Naive thymus-derived CD4-positive, alpha-beta T cell (primary cell): ENCODE measurements around the gene LRP5. TPM values are rescaled to one million over a fixed set of nuclear protein-coding genes. Genes with fewer than 3 reads are reported as not detected.

Source experiments
- ATAC-seq: fragments of 150-1000 bp; cut with Tn5 transposase; 2 replicates; pipeline ENCODE4 v1.10.0; 2021; ENCODE audit warnings: mild to moderate bottlenecking, moderate library complexity
- CTCF ChIA-PET: fragments of 350-600 bp; sonication (Branson Sonifier 250); formaldehyde crosslinking; loops from one replicate; lab custom pipeline; 2021; ENCODE audit warnings: antibody characterized with exemption; lab: Charles Lee
- POLR2A ChIA-PET: fragments of 350-600 bp; sonication (Branson Sonifier 250); formaldehyde crosslinking; loops from one replicate; lab custom pipeline; 2021; ENCODE audit warnings: antibody characterized with exemption, inconsistent platforms; lab: Charles Lee
- DNase-seq, 9 donors: peaks; one replicate each; pipeline versions ENCODE4 v3.0.0 to v3.0.0-alpha.2; 2020 to 2022; ENCODE audit warnings: mixed read lengths in 1 of 9
- H3K27ac ChIP-seq: one replicate; pipeline ENCODE4 v1.7.0; 2013; ENCODE audit warnings: mild to moderate bottlenecking, low read depth, low read length, moderate library complexity
- H3K27me3 ChIP-seq, 2 donors: one replicate each; pipeline ENCODE4 v1.7.0; 2013; ENCODE audit warnings: low read length in 2 of 2, mild to moderate bottlenecking in 2 of 2, moderate library complexity in 2 of 2; ENCODE audit not compliant: control insufficient read depth in 2 of 2, insufficient read depth in 2 of 2
- H3K36me3 ChIP-seq, 3 experiments: 1 replicate in 2 of 3; 2 replicates in 1 of 3; pipeline ENCODE4 v1.7.0; 2013; ENCODE audit warnings: low read length in 3 of 3, mild to moderate bottlenecking in 3 of 3, moderate library complexity in 1 of 3; ENCODE audit not compliant: insufficient read depth in 3 of 3, control insufficient read depth in 2 of 3
- H3K4me1 ChIP-seq, 2 donors: one replicate each; pipeline ENCODE4 v1.7.0; 2013; ENCODE audit warnings: low read length in 2 of 2, mild to moderate bottlenecking in 2 of 2, moderate library complexity in 1 of 2; ENCODE audit not compliant: control insufficient read depth in 2 of 2, insufficient read depth in 2 of 2
- H3K4me3 ChIP-seq: 2 replicates; pipeline ENCODE4 v1.7.0; 2013; ENCODE audit warnings: mild to moderate bottlenecking, low read length
- H3K9me3 ChIP-seq, 3 experiments: 1 replicate in 2 of 3; 2 replicates in 1 of 3; pipeline ENCODE4 v1.7.0; 2013; ENCODE audit warnings: low read length in 3 of 3; ENCODE audit not compliant: control insufficient read depth in 2 of 3
- H3K27ac Mint-ChIP-seq, 9 donors: one replicate each; pipeline ENCODE4 v1.8.0; 2020 to 2022; ENCODE audit warnings: mixed read lengths in 9 of 9, mild to moderate bottlenecking in 8 of 9, moderate library complexity in 5 of 9, inconsistent platforms in 2 of 9
- H3K27me3 Mint-ChIP-seq, 5 donors: one replicate each; pipeline ENCODE4 v1.8.0; 2021 to 2022; ENCODE audit warnings: mixed read lengths in 5 of 5, mild to moderate bottlenecking in 1 of 5
- H3K36me3 Mint-ChIP-seq, 5 donors: one replicate each; pipeline ENCODE4 v1.8.0; 2020 to 2022; ENCODE audit warnings: mixed read lengths in 5 of 5, mild to moderate bottlenecking in 3 of 5, inconsistent platforms in 1 of 5
- H3K4me1 Mint-ChIP-seq, 7 donors: one replicate each; pipeline ENCODE4 v1.8.0; 2020 to 2022; ENCODE audit warnings: mixed read lengths in 7 of 7, mild to moderate bottlenecking in 3 of 7, inconsistent platforms in 1 of 7
- H3K4me3 Mint-ChIP-seq, 10 donors: one replicate each; pipeline ENCODE4 v1.8.0; 2020 to 2022; ENCODE audit warnings: mild to moderate bottlenecking in 10 of 10, mixed read lengths in 10 of 10, moderate library complexity in 6 of 10, inconsistent platforms in 2 of 10
- H3K9me3 Mint-ChIP-seq, 11 donors: one replicate each; pipeline ENCODE4 v1.8.0; 2020 to 2022; ENCODE audit warnings: mixed read lengths in 11 of 11, mild to moderate bottlenecking in 4 of 11, inconsistent platforms in 1 of 11, moderate library complexity in 1 of 11
- intact Hi-C, 2 donors: fragments of 100-400 bp; cut with micrococcal nuclease; formaldehyde crosslinking; loops; one replicate each; pipeline ENCODE4 v1.15.1; 2023
- polyA plus RNA-seq, 2 donors: library from polyadenylated mRNA; unstranded; fragments of 300-500 nt; fragmentation: Illumina TruSeq; gene quantifications; one replicate each; pipeline ENCODE4 v1.2.3, GENCODE V29; 2021
- total RNA-seq, 6 experiments: library from RNA in 5 of 6; stranded (reverse) in 5 of 6; gene quantifications; 1 replicate in 5 of 6; 2 replicates in 1 of 6; pipeline ENCODE4 v1.2.3 and lab custom pipeline; 2021 to 2026

LRP5 gene
- total and polyA plus RNA-seq, 7 experiments from 2014 or later = 0.35 to 29.9 (median 2.2) TPM

DNA sequence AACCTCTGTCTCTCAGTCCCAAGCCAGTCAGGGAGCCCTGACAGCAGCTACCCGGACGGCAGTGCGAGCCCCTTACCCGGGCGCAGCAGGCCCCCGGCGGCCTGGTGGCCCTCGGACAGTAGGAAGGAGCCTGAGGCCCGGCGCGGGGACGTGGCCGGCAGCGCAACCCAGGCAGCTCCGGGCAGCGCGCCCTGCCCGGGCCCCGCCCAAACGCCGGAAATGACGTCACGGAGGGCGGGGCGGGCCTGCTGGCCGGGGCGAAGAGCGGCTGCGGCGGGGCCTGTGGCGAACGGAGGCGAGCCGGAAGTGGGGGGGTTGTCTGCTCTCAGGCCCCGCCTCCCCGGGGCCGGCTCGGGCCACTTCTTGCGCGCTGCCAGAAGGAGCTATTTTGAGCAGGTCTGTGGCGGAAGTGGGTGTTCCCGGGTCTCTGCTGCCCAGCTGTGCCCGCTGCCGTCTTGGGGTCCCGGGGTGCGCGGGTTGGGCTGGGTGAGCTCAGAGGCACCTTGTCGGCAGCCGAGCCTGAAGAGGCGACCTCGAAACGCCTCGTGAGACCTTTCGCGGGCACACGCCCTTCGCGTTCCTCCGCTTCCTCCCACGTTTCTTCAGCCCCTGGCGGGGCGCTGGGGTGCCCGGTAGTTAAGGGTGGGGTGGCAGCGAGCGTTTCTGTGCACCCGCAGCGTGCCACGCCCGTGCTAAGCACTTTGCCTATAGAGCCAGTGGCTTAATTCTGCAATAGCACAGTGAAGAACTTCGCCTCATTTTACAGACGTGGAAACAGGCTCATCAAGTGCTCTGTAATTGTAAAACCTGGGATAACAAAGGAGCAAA, 40.4 kb upstream of the LRP5 start, which contains the start of gene C11orf24:
TSS of gene C11orf24 (minus strand) at position 193 of the 828 bp plus-strand sequence. CDS start 8,206 bp downstream, outside the sequence.
- Histone ChIP-seq H3K9me3 (no peaks in the 10 kb centered on the region), H3K4me1 (peaks cover 11 to 12% of the 10 kb centered on the region in 2 donors), H3K27ac (peak within 1 kb of the TSS; percentile 94), H3K4me3 (peak within 1 kb of the TSS; percentile 77), H3K27me3 (no peaks in the 10 kb centered on the region), H3K36me3 (peaks cover 0 to 13% (median 0%) of the 10 kb centered on the region in 3 experiments)
- Mint-ChIP-seq H3K4me3 (peak within 1 kb of the TSS; percentile 88 to 99 (median 94)), H3K27ac (peak within 1 kb of the TSS; percentile 94 to 99 (median 96)), H3K4me1 (peaks cover 23 to 50% (median 44%) of the 10 kb centered on the region in 7 donors), H3K9me3 (peaks cover 0 to 4% (median 0%) of the 10 kb centered on the region in 11 donors), H3K27me3 (no peaks in the 10 kb centered on the region), H3K36me3 (peaks cover 0 to 14% (median 0%) of the 10 kb centered on the region in 5 donors)
- POLR2A ChIA-PET = interaction anchor here (0.6 to 1.9 kb wide), 8 partner anchors 10 to 231 kb away, joined by 3 to 8 read pairs (median 4); no protein-coding TSS in a partner anchor
- DNase-seq = peak; percentile 87 to 98 (median 90)
- ATAC-seq = peak; percentile 94
- intact Hi-C loops = loop anchor here (1.0 to 10.0 kb wide), 15 partner anchors 10 to 1930 kb away; partner anchors contain the start of genes NDUFS8 (in 2 of the 2), PPP6R3 (in 2 of the 2), CHKA (in 1 of the 2) and FADD (in 1 of the 2)
- CTCF ChIA-PET = interaction anchor here (0.9 to 2.0 kb wide), 5 partner anchors 12 to 26 kb away, joined by 3 to 8 read pairs (median 4); no protein-coding TSS in a partner anchor

DNA sequence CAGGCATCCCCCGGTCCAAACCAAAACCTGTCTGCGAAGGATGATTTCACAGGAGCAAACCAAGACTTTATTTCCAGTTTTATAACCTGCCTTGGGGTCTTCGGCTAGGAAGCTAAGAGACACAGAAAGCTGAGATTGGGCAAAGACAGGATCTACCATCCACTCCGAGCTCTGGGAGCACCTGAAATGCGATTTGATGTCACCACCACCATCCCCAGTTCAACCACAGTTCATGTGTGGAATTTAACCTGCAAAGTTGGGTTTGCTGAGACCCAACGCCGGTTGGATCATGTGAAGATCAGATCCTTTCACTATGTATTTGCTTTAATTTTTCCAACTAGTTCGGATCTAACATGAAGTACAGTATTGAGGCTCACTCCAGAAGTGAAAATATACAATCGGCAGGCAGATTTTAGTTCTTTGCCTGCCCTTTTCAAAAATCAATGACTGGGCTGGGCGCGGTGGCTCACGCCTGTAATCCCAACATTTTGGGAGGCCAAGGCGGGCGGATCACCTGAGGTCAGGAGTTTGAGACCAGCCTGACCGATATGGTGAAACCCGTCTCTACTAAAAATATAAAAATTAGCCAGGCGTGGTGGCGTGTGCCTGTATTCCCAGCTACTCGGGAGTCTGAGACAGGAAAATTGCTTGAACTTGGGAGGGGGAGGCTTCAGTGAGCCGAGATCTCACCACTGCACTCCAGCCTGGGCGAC, 39.2 kb upstream of the LRP5 start:
- peaks cover 0 to 4% (median 0%) of the 10 kb centered on the region in 11 donors for H3K9me3 Mint-ChIP-seq
- Histone ChIP-seq H3K4me1 (peaks cover 11 to 12% of the 10 kb centered on the region in 2 donors), H3K27ac (peak overlapping the region; percentile 94), H3K9me3 (no peaks in the 10 kb centered on the region), H3K36me3 (peaks cover 0 to under 1% (median 0%) of the 10 kb centered on the region in 3 experiments), H3K4me3 (no peak overlapping the region), H3K27me3 (no peaks in the 10 kb centered on the region)
- peak overlapping the region in 8 of 10 donors; percentile 88 to 99 (median 94) for H3K4me3 Mint-ChIP-seq
- ATAC-seq = no peak
- peaks cover 0 to 8% (median 0%) of the 10 kb centered on the region in 5 donors for H3K36me3 Mint-ChIP-seq
- intact Hi-C loops = loop anchor here (5.0 to 10.0 kb wide), 5 partner anchors 39 to 1929 kb away; partner anchors contain the start of genes CHKA (in 1 of the 2), FADD (in 1 of the 2), LRP5 (in 1 of the 2) and NDUFS8 (in 1 of the 2)
- H3K4me1 Mint-ChIP-seq = peaks cover 23 to 45% (median 41%) of the 10 kb centered on the region in 7 donors
- H3K27ac Mint-ChIP-seq = peak overlapping the region in 4 of 9 donors; percentile 9 to 99 (median 96)
- DNase-seq = no peak
- CTCF ChIA-PET = interaction anchor here (1.5 to 2.0 kb wide), 3 partner anchors 16 to 25 kb away, joined by 4 to 8 read pairs (median 6); no protein-coding TSS in a partner anchor
- no peaks in the 10 kb centered on the region for H3K27me3 Mint-ChIP-seq
- POLR2A ChIA-PET = no interaction called here

DNA sequence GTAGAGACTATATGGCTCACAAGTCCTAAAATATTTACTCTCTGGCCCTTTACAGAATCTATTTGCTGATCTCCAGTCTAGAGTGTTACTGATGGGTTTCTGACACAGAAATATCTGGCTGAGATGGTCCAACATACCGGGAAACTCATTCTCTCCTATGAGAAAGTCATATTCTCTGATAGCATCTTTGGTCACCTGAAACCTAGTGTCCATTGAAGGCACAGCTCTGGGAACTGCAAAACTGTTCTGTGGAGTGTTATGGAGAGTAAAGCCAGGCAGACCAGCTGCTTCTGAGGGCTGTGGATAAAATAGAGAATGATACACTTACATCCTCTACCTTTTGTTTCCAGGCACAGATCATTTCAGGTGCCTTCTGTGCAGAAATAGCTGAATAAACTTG, 38.1 kb upstream of the LRP5 start:
- ChIA-PET CTCF (interaction anchor here (0.7 to 1.1 kb wide), 2 partner anchors 17 to 24 kb away, joined by 3 read pairs; no protein-coding TSS in a partner anchor), POLR2A (no interaction called here)
- DNase-seq (no peak), ATAC-seq (no peak)
- Histone ChIP-seq H3K4me3 (no peak overlapping the region), H3K27ac (no peak overlapping the region), H3K4me1 (peaks cover 11 to 12% of the 10 kb centered on the region in 2 donors), H3K36me3 (no peaks in the 10 kb centered on the region), H3K9me3 (no peaks in the 10 kb centered on the region), H3K27me3 (no peaks in the 10 kb centered on the region)
- H3K4me1 Mint-ChIP-seq = peaks cover 15 to 38% (median 32%) of the 10 kb centered on the region in 7 donors
- H3K4me3 Mint-ChIP-seq = peak overlapping the region in 3 of 10 donors; percentile 7 to 33 (median 8)
- H3K27ac Mint-ChIP-seq = peak overlapping the region in 1 of 9 donors; percentile 45
- intact Hi-C loops = loop anchor here (5.0 to 10.0 kb wide), 5 partner anchors 38 to 1928 kb away; partner anchors contain the start of genes CHKA (in 1 of the 2), FADD (in 1 of the 2), LRP5 (in 1 of the 2) and NDUFS8 (in 1 of the 2)
- H3K9me3 Mint-ChIP-seq = peaks cover 0 to 4% (median 0%) of the 10 kb centered on the region in 11 donors
- H3K36me3 Mint-ChIP-seq = peaks cover 0 to 5% (median 0%) of the 10 kb centered on the region in 5 donors
- no peaks in the 10 kb centered on the region for H3K27me3 Mint-ChIP-seq

DNA sequence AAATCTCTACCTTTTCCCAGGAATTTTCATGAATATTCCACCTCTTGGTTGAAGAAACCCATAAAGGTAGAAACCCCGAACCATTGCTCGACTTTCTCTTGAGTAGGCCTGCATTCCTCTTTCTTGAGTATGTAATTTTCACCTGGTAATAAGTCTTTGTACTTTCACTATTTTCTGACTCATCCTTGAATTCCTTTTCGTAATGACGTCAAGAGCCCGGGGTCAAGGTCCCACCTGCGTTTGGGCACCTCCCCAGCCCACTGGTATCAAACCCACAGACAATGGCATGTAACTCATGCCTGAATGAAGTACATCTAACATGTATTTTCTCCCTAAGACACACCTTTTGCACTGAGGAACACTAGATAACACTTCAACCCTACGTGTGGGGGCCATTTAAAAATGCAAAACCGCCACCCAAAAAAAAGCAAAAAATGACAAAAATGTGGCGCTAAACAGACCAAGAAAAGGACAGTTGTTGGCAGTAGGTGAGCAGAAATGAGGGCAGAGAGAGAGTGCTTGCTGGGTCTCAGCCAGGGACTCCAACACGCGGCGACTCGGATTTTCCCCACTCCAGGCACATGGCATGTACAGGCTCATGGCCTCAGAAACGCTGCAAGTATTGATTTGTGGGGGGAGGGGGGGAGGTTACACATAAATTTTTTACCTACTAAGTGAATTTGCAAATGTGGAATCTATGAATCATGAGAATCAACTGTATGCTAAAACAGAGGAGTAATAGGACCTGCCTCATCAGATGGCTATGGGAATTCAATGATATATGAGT, 36.5 kb upstream of the LRP5 start:
- Mint-ChIP-seq H3K36me3 (peaks cover 0 to 4% (median 0%) of the 10 kb centered on the region in 5 donors), H3K4me1 (peaks cover 1 to 27% (median 17%) of the 10 kb centered on the region in 7 donors), H3K4me3 (no peak overlapping the region), H3K27ac (no peak overlapping the region), H3K27me3 (no peaks in the 10 kb centered on the region), H3K9me3 (peaks cover 0 to 4% (median 0%) of the 10 kb centered on the region in 11 donors)
- Histone ChIP-seq H3K27me3 (no peaks in the 10 kb centered on the region), H3K9me3 (no peaks in the 10 kb centered on the region), H3K4me3 (no peak overlapping the region), H3K4me1 (peaks cover 7 to 10% of the 10 kb centered on the region in 2 donors), H3K27ac (no peak overlapping the region), H3K36me3 (no peaks in the 10 kb centered on the region)
- POLR2A ChIA-PET = no interaction called here
- intact Hi-C loops = loop anchor here (10.0 kb wide), 2 partner anchors 241 to 271 kb away; partner anchors contain the start of genes NDUFS8 (in 1 of the 2), TCIRG1 (in 1 of the 2) and UNC93B1 (in 1 of the 2)
- CTCF ChIA-PET = no interaction called here
- no peak for DNase-seq
- ATAC-seq = no peak

DNA sequence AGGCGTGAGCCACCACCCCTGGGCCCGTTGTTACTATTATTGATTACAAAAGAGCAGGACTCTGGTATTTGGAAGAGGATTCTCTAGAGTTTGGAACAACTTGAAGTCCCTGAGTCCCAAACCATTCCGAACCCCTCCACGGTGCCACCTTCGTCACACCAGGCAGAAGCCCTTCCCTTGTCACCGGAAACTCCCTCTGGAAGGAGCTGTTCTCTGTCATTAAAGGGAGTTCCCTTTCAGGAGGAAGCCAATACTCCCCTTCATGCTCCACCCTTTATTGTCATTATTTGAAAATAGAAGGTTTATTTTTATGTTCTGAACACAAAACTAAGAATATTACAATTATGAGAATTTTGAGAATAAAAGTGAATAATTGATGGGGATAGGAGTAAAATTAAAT, 35.5 kb upstream of the LRP5 start:
- Mint-ChIP-seq H3K4me1 (peaks cover 3 to 25% (median 17%) of the 10 kb centered on the region in 7 donors), H3K36me3 (peaks cover 0 to 4% (median 0%) of the 10 kb centered on the region in 5 donors), H3K27ac (no peak overlapping the region), H3K9me3 (peaks cover 0 to 1% (median 0%) of the 10 kb centered on the region in 11 donors), H3K4me3 (no peak overlapping the region), H3K27me3 (no peaks in the 10 kb centered on the region)
- no peaks in the 10 kb centered on the region for H3K9me3 ChIP-seq
- CTCF ChIA-PET = no interaction called here
- intact Hi-C loops = loop anchor here (10.0 kb wide), 2 partner anchors 242 to 272 kb away; partner anchors contain the start of genes NDUFS8 (in 1 of the 2), TCIRG1 (in 1 of the 2) and UNC93B1 (in 1 of the 2)
- H3K27me3 ChIP-seq = no peaks in the 10 kb centered on the region
- no peak for DNase-seq
- POLR2A ChIA-PET = no interaction called here
- no peak overlapping the region for H3K4me3 ChIP-seq
- peaks cover 6 to 9% of the 10 kb centered on the region in 2 donors for H3K4me1 ChIP-seq
- H3K36me3 ChIP-seq = no peaks in the 10 kb centered on the region
- no peak overlapping the region for H3K27ac ChIP-seq
- no peak for ATAC-seq
